IPS-18a (cell line): ENCODE measurements around the gene ALOXE3.
A peak's percentile ranks its signal among the peaks of the same experiment; 100 is the strongest.

Source experiments
- H3K27ac ChIP-seq: one replicate; pipeline ENCODE4 v1.5.1; 2013; ENCODE audit warnings: low read length
- H3K27me3 ChIP-seq: one replicate; pipeline ENCODE4 v1.6.1; 2013; ENCODE audit warnings: mild to moderate bottlenecking, low read length; ENCODE audit not compliant: control insufficient read depth, insufficient read depth
- H3K36me3 ChIP-seq: one replicate; pipeline ENCODE4 v1.6.1; 2013; ENCODE audit warnings: low read depth, low read length; ENCODE audit not compliant: control insufficient read depth
- H3K4me1 ChIP-seq: one replicate; pipeline ENCODE4 v1.6.1; 2013; ENCODE audit warnings: low read depth, low read length; ENCODE audit not compliant: control insufficient read depth
- H3K4me3 ChIP-seq: one replicate; pipeline ENCODE4 v1.5.1; 2013; ENCODE audit warnings: low read length
- H3K9ac ChIP-seq: one replicate; pipeline ENCODE4 v1.6.1; 2013; ENCODE audit warnings: mild to moderate bottlenecking, low read length, moderate library complexity
- H3K9me3 ChIP-seq: one replicate; pipeline ENCODE4 v1.6.1; 2013; ENCODE audit warnings: low read depth, low read length; ENCODE audit not compliant: control insufficient read depth

The ALOXE3 gene

GRCh38 chr17:8076502-8077266 lies 41.6 kb downstream of the ALOXE3 start:
- no peak overlapping the region for H3K4me3 ChIP-seq
- H3K9ac ChIP-seq, result no peak overlapping the region
- peaks cover 83% of the 10 kb centered on the region for H3K27me3 ChIP-seq
- no peaks in the 10 kb centered on the region for H3K36me3 ChIP-seq
- peaks cover 5% of the 10 kb centered on the region for H3K4me1 ChIP-seq
- H3K27ac ChIP-seq, result no peak overlapping the region
- H3K9me3 ChIP-seq, result no peaks in the 10 kb centered on the region

GRCh38 chr17:8075574-8076342 lies 42.6 kb downstream of the ALOXE3 start:
- H3K27me3 ChIP-seq, result peaks cover 83% of the 10 kb centered on the region
- H3K4me3 ChIP-seq, result no peak overlapping the region
- H3K4me1 ChIP-seq, result peaks cover 5% of the 10 kb centered on the region
- H3K27ac ChIP-seq, result no peak overlapping the region
- no peaks in the 10 kb centered on the region for H3K9me3 ChIP-seq
- no peak overlapping the region for H3K9ac ChIP-seq
- H3K36me3 ChIP-seq, result no peaks in the 10 kb centered on the region

- Histone ChIP-seq H3K4me1 (peaks cover 5% of the 10 kb centered on the region), H3K27me3 (peaks cover 82% of the 10 kb centered on the region)
Observed at GRCh38 chr17:8075081-8075480, 43.2 kb downstream of the ALOXE3 start.

GRCh38 chr17:8074554-8074953 lies 43.8 kb downstream of the ALOXE3 start:
- Histone ChIP-seq H3K9me3 (no peaks in the 10 kb centered on the region), H3K9ac (no peak overlapping the region), H3K27me3 (peaks cover 77% of the 10 kb centered on the region), H3K4me3 (no peak overlapping the region), H3K27ac (no peak overlapping the region), H3K36me3 (no peaks in the 10 kb centered on the region), H3K4me1 (peaks cover 5% of the 10 kb centered on the region)

More at GRCh38 chr17:8075081-8075480, 43.2 kb downstream of the ALOXE3 start:
- Histone ChIP-seq H3K9ac (no peak overlapping the region), H3K9me3 (no peaks in the 10 kb centered on the region), H3K36me3 (no peaks in the 10 kb centered on the region), H3K4me3 (no peak overlapping the region), H3K27ac (no peak overlapping the region)

- no peaks in the 10 kb centered on the region for H3K36me3 ChIP-seq
- peaks cover 5% of the 10 kb centered on the region for H3K4me1 ChIP-seq
- peak overlapping the region; percentile 57 for H3K4me3 ChIP-seq
- no peak overlapping the region for H3K9ac ChIP-seq
- no peak overlapping the region for H3K27ac ChIP-seq
- H3K9me3 ChIP-seq, result no peaks in the 10 kb centered on the region
- peaks cover 75% of the 10 kb centered on the region for H3K27me3 ChIP-seq
Observed at GRCh38 chr17:8073627-8074484, 44.5 kb downstream of the ALOXE3 start.

- H3K4me3 ChIP-seq, result peak overlapping the region; percentile 57
- H3K4me1 ChIP-seq, result peaks cover 5% of the 10 kb centered on the region
- H3K9me3 ChIP-seq, result no peaks in the 10 kb centered on the region
- no peaks in the 10 kb centered on the region for H3K36me3 ChIP-seq
- no peak overlapping the region for H3K9ac ChIP-seq
- H3K27ac ChIP-seq, result no peak overlapping the region
- peaks cover 69% of the 10 kb centered on the region for H3K27me3 ChIP-seq
Observed at GRCh38 chr17:8072729-8073461, 45.4 kb downstream of the ALOXE3 start.

GRCh38 chr17:8072341-8072728 lies 46.0 kb downstream of the ALOXE3 start:
- H3K9me3 ChIP-seq, result no peaks in the 10 kb centered on the region
- no peak overlapping the region for H3K27ac ChIP-seq
- H3K36me3 ChIP-seq, result no peaks in the 10 kb centered on the region
- H3K4me1 ChIP-seq, result peaks cover 5% of the 10 kb centered on the region
- peak overlapping the region; percentile 57 for H3K4me3 ChIP-seq
- peaks cover 66% of the 10 kb centered on the region for H3K27me3 ChIP-seq
- H3K9ac ChIP-seq, result no peak overlapping the region

GRCh38 chr17:8071496-8071895 lies 46.8 kb downstream of the ALOXE3 start:
- Histone ChIP-seq H3K27me3 (peaks cover 70% of the 10 kb centered on the region), H3K27ac (no peak overlapping the region), H3K4me3 (no peak overlapping the region), H3K9ac (no peak overlapping the region), H3K9me3 (no peaks in the 10 kb centered on the region), H3K4me1 (peaks cover 5% of the 10 kb centered on the region), H3K36me3 (no peaks in the 10 kb centered on the region)

- Histone ChIP-seq H3K27me3 (peaks cover 60% of the 10 kb centered on the region), H3K27ac (no peak overlapping the region), H3K9ac (no peak overlapping the region), H3K4me1 (peaks cover 5% of the 10 kb centered on the region), H3K36me3 (no peaks in the 10 kb centered on the region), H3K4me3 (no peak overlapping the region), H3K9me3 (no peaks in the 10 kb centered on the region)
Observed at GRCh38 chr17:8069587-8069860, 48.8 kb downstream of the ALOXE3 start.

GRCh38 chr17:8068736-8069586 lies 49.4 kb downstream of the ALOXE3 start:
- peaks cover 57% of the 10 kb centered on the region for H3K27me3 ChIP-seq
- H3K9me3 ChIP-seq, result no peaks in the 10 kb centered on the region
- no peaks in the 10 kb centered on the region for H3K36me3 ChIP-seq
- H3K27ac ChIP-seq, result no peak overlapping the region
- peaks cover 5% of the 10 kb centered on the region for H3K4me1 ChIP-seq
- no peak overlapping the region for H3K4me3 ChIP-seq
- no peak overlapping the region for H3K9ac ChIP-seq
